ENCODE measurements around the gene PRR16.

The PRR16 gene

GRCh38 chr5:120599576-120599975 lies 135.5 kb downstream of the PRR16 start:
- no peak for DNase-seq

GRCh38 chr5:120600639-120601038 lies 136.5 kb downstream of the PRR16 start:
- DNase-seq: no peak

GRCh38 chr5:120602033-120602432 lies 137.9 kb downstream of the PRR16 start:
- DNase-seq: no peak

- DNase-seq: no peak
These were observed 140.8 kb downstream of the PRR16 start for GRCh38 chr5:120604884-120605283.

- DNase-seq: no peak
These were observed 141.4 kb downstream of the PRR16 start for GRCh38 chr5:120605325-120606079.

- no peak for DNase-seq
These were observed 145.5 kb downstream of the PRR16 start for GRCh38 chr5:120609570-120609969.

- DNase-seq: no peak
These were observed 146.0 kb downstream of the PRR16 start for GRCh38 chr5:120610145-120610544.

- no peak for DNase-seq
These were observed 149.6 kb downstream of the PRR16 start for GRCh38 chr5:120613729-120614128.

- DNase-seq: no peak
These were observed 150.6 kb downstream of the PRR16 start for GRCh38 chr5:120614531-120615180.

GRCh38 chr5:120615967-120616645 lies 152.0 kb downstream of the PRR16 start:
- no peak for DNase-seq

GRCh38 chr5:120621339-120621738 lies 157.2 kb downstream of the PRR16 start:
- DNase-seq: no peak

GRCh38 chr5:120624021-120624563 lies 160.0 kb downstream of the PRR16 start:
- DNase-seq: no peak

- DNase-seq: no peak
These were observed 164.1 kb downstream of the PRR16 start for GRCh38 chr5:120628156-120628555.

GRCh38 chr5:120630550-120630949 lies 166.4 kb downstream of the PRR16 start:
- no peak for DNase-seq

GRCh38 chr5:120631611-120632010 lies 167.5 kb downstream of the PRR16 start:
- DNase-seq: no peak

GRCh38 chr5:120632430-120632829 lies 168.3 kb downstream of the PRR16 start:
- DNase-seq: no peak

- no peak for DNase-seq
These were observed 174.3 kb downstream of the PRR16 start for GRCh38 chr5:120638449-120638848.

- no peak for DNase-seq
These were observed 176.7 kb downstream of the PRR16 start for GRCh38 chr5:120640778-120641177.

GRCh38 chr5:120644516-120644915 lies 180.4 kb downstream of the PRR16 start:
- no peak for DNase-seq

- no peak for DNase-seq
These were observed 191.8 kb downstream of the PRR16 start for GRCh38 chr5:120655828-120656435.

GRCh38 chr5:120657104-120657503 lies 193.0 kb downstream of the PRR16 start:
- DNase-seq: no peak

GRCh38 chr5:120677481-120677880 lies 213.4 kb downstream of the PRR16 start:
- no peak for DNase-seq

- no peak for DNase-seq
These were observed 214.2 kb downstream of the PRR16 start for GRCh38 chr5:120678279-120678678.
